GM21576 (cell line): ENCODE results near the gene PDE1A.

ENCODE experiments used
- ATAC-seq: cut with Tn5 transposase; IDR thresholded peaks from one replicate; pipeline ENCODE4 v1.9.1; 2021; ENCODE audit warnings: mild to moderate bottlenecking, moderate library complexity; ENCODE audit not compliant: unreplicated experiment

Gene PDE1A

GRCh38 chr2:182359027-182359989 is 67.5 kb downstream of the PDE1A start:
- no peak for ATAC-seq

GRCh38 chr2:182358601-182359000 is 68.2 kb downstream of the PDE1A start:
- ATAC-seq: no peak

- no peak for ATAC-seq
Measured at GRCh38 chr2:182355815-182356214, 71.0 kb downstream of the PDE1A start.

GRCh38 chr2:182351427-182351826 is 75.4 kb downstream of the PDE1A start:
- no peak for ATAC-seq

- ATAC-seq: no peak
Measured at GRCh38 chr2:182349268-182349667, 77.6 kb downstream of the PDE1A start.

- ATAC-seq: no peak
Measured at GRCh38 chr2:182345384-182345783, 81.5 kb downstream of the PDE1A start.

GRCh38 chr2:182330451-182331305 is 96.2 kb downstream of the PDE1A start:
- ATAC-seq: no peak

- no peak for ATAC-seq
Measured at GRCh38 chr2:182324665-182325064, 102.2 kb downstream of the PDE1A start.

- no peak for ATAC-seq
Measured at GRCh38 chr2:182321096-182321495, 105.7 kb downstream of the PDE1A start.

- no peak for ATAC-seq
Measured at GRCh38 chr2:182319556-182320505, 107.0 kb downstream of the PDE1A start.

- no peak for ATAC-seq
Measured at GRCh38 chr2:182318466-182319220, 108.2 kb downstream of the PDE1A start.

- ATAC-seq: no peak
Measured at GRCh38 chr2:182316950-182317349, 109.9 kb downstream of the PDE1A start.

GRCh38 chr2:182302972-182303371 is 123.9 kb downstream of the PDE1A start:
- ATAC-seq: no peak

- no peak for ATAC-seq
Measured at GRCh38 chr2:182302174-182302573, 124.7 kb downstream of the PDE1A start.

GRCh38 chr2:182301093-182301492 is 125.7 kb downstream of the PDE1A start:
- ATAC-seq: no peak

- ATAC-seq: no peak
Measured at GRCh38 chr2:182300608-182301007, 126.2 kb downstream of the PDE1A start.

GRCh38 chr2:182299632-182300031 is 127.2 kb downstream of the PDE1A start:
- ATAC-seq: no peak

- no peak for ATAC-seq
Measured at GRCh38 chr2:182298456-182298855, 128.4 kb downstream of the PDE1A start.

GRCh38 chr2:182291296-182291695 is 135.5 kb downstream of the PDE1A start:
- ATAC-seq: no peak

GRCh38 chr2:182283512-182283911 is 143.3 kb downstream of the PDE1A start:
- no peak for ATAC-seq
